22Rv1 (cell line): ENCODE measurements around the gene LRRC73.

Experiments
- ZFX ChIP-seq: fragments of 450-650 bp; IDR thresholded peaks from 2 replicates; pipeline ENCODE4 v1.6.1; 2017; ENCODE audit warnings: antibody characterized with exemption, borderline replicate concordance
- TF ChIP-seq, protein P1 (sequence below): fragments of 450-650 bp; IDR thresholded peaks from 2 replicates; pipeline ENCODE4 v1.5.1; 2017; ENCODE audit warnings: mild to moderate bottlenecking

- TF ChIP-seq, protein P1, sequence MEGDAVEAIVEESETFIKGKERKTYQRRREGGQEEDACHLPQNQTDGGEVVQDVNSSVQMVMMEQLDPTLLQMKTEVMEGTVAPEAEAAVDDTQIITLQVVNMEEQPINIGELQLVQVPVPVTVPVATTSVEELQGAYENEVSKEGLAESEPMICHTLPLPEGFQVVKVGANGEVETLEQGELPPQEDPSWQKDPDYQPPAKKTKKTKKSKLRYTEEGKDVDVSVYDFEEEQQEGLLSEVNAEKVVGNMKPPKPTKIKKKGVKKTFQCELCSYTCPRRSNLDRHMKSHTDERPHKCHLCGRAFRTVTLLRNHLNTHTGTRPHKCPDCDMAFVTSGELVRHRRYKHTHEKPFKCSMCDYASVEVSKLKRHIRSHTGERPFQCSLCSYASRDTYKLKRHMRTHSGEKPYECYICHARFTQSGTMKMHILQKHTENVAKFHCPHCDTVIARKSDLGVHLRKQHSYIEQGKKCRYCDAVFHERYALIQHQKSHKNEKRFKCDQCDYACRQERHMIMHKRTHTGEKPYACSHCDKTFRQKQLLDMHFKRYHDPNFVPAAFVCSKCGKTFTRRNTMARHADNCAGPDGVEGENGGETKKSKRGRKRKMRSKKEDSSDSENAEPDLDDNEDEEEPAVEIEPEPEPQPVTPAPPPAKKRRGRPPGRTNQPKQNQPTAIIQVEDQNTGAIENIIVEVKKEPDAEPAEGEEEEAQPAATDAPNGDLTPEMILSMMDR: no peak
- no peak for TF ChIP-seq ZFX
Observed at GRCh38 chr6:43516367-43516696, 6.2 kb upstream of the LRRC73 start.
